Measurements from ENCODE around the gene LRCH1.

Gene LRCH1

GRCh38 chr13:46738055-46738454 is 185.1 kb downstream of the LRCH1 start:
- TF ChIP-seq GABPA (IDR thresholded peaks at IDR 0.05; ENCODE audit: low read depth) (no peak), POLR2AphosphoS5 (IDR thresholded peaks at IDR 0.05; ENCODE audit: low read depth) (no peak), REST (IDR thresholded peaks at IDR 0.05; ENCODE audit: insufficient replicate concordance, low read depth) (no peak), CTCF (IDR thresholded peaks at IDR 0.05; ENCODE audit: insufficient read depth, low read length) (no peak), SPI1 (IDR thresholded peaks at IDR 0.05; ENCODE audit: borderline replicate concordance, low read depth) (no peak)
- DNase-seq (ENCODE audit: low read depth in 1 of 2, low spot score in 1 of 2) = no peak
- H3K27me3 ChIP-seq (ENCODE audit: insufficient read depth, poor library complexity, severe bottlenecking) = no peaks in the 10 kb centered on the region
- no peak overlapping the region for H3K4me3 ChIP-seq (replicated peaks; ENCODE audit: insufficient read depth, low read length)
- no peak overlapping the region for H3K27ac ChIP-seq (replicated peaks)

- DNase-seq (ENCODE audit: low read depth in 1 of 2, low spot score in 1 of 2) = no peak
- H3K27me3 ChIP-seq (ENCODE audit: insufficient read depth, poor library complexity, severe bottlenecking) = no peaks in the 10 kb centered on the region
- TF ChIP-seq SPI1 (IDR thresholded peaks at IDR 0.05; ENCODE audit: borderline replicate concordance, low read depth) (no peak), CTCF (IDR thresholded peaks at IDR 0.05; ENCODE audit: insufficient read depth, low read length) (no peak)
- H3K27ac ChIP-seq (replicated peaks) = no peak overlapping the region
- H3K4me3 ChIP-seq (replicated peaks; ENCODE audit: insufficient read depth, low read length) = no peak overlapping the region
Observed at GRCh38 chr13:46738766-46739165, 185.8 kb downstream of the LRCH1 start.

- TF ChIP-seq GABPA (IDR thresholded peaks at IDR 0.05; ENCODE audit: low read depth) (no peak), POLR2AphosphoS5 (IDR thresholded peaks at IDR 0.05; ENCODE audit: low read depth) (no peak), CTCF (IDR thresholded peaks at IDR 0.05; ENCODE audit: insufficient read depth, low read length) (no peak), REST (IDR thresholded peaks at IDR 0.05; ENCODE audit: insufficient replicate concordance, low read depth) (no peak), SPI1 (IDR thresholded peaks at IDR 0.05; ENCODE audit: borderline replicate concordance, low read depth) (no peak)
- no peaks in the 10 kb centered on the region for H3K27me3 ChIP-seq (ENCODE audit: insufficient read depth, poor library complexity, severe bottlenecking)
- H3K4me3 ChIP-seq (replicated peaks; ENCODE audit: insufficient read depth, low read length) = no peak overlapping the region
- DNase-seq (ENCODE audit: low read depth in 1 of 2, low spot score in 1 of 2) = no peak
- no peak overlapping the region for H3K27ac ChIP-seq (replicated peaks)
Observed at GRCh38 chr13:46739447-46740098, 186.6 kb downstream of the LRCH1 start.

- TF ChIP-seq CTCF (IDR thresholded peaks at IDR 0.05; ENCODE audit: insufficient read depth, low read length) = no peak
- no peak for TF ChIP-seq REST (IDR thresholded peaks at IDR 0.05; ENCODE audit: insufficient replicate concordance, low read depth)
- no peak for TF ChIP-seq SPI1 (IDR thresholded peaks at IDR 0.05; ENCODE audit: borderline replicate concordance, low read depth)
- Histone ChIP-seq H3K4me3 (replicated peaks; ENCODE audit: insufficient read depth, low read length) (no peak overlapping the region), H3K27ac (replicated peaks) (no peak overlapping the region), H3K27me3 (ENCODE audit: insufficient read depth, poor library complexity, severe bottlenecking) (no peaks in the 10 kb centered on the region)
- no peak for DNase-seq (ENCODE audit: low read depth in 1 of 2, low spot score in 1 of 2)
Observed at GRCh38 chr13:46743191-46743590, 190.2 kb downstream of the LRCH1 start.

Data from HL-60 (cell line).